ENCODE measurements around the gene ZGPAT. TPM values are rescaled to one million over a fixed set of nuclear protein-coding genes. Genes with fewer than 3 reads are reported as not detected.

The ZGPAT gene
- total RNA-seq, 6 donors from 2014 or later: 24.8 to 70.2 (median 36.8) TPM

DNA sequence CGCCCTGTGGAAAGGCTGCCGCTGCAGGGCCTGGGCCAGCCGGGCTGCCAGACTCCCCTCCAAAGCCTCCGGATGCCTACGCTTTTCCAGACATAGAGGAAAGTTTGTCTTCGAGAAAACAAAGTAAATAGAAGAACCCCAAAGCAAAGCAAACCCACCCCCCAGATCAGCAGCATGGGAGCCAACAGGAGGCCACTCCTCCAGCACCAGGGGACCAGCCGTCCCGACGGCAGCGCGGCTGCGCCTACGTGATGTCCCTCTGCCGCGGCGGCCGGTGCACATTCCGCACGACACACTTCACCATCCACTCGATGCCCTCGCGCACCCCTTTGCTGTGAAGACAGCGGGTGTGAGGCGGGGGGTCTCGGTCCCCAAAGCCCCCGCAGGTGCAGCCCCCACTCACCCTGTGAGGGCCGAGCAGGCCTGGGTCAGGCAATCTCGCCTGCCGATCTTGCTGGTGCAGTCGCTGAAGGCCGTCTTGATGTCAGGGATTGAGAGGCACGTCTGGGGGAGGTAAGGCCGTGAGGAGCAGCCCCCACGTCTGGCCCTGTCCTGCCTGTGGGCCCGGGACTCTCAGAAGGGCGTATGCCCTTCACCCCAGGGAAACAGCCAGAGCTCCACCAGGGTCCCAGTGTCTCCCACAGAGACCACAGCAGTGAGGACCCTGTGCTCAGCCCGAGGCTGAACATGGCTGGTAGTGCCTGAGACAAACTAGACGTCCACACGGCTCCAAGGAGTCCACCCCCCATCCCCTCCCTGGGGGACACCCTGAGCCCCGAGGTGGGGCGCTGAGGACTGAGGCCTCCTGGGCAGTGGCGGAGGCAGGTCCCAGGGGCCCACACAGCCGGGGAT, 7.4 kb upstream of the ZGPAT start:
- peak in 1 of 2 donors; percentile 84 for DNase-seq
- no peak for TF ChIP-seq POLR2A (IDR thresholded peaks at IDR 0.05)
- peak in 1 of 2 donors; percentile 12 for TF ChIP-seq POLR2AphosphoS5 (IDR thresholded peaks at IDR 0.05)
- Histone ChIP-seq H3K4me3 (no peak overlapping the region), H3K27me3 (no peaks in the 10 kb centered on the region), H3K9me3 (no peaks in the 10 kb centered on the region), H3K4me1 (peaks cover 30 to 40% (median 32%) of the 10 kb centered on the region in 4 donors), H3K27ac (peak overlapping the region in 2 of 4 donors; percentile 45 to 77), H3K36me3 (peaks cover 9 to 35% (median 26%) of the 10 kb centered on the region in 4 donors)
- 90 to 95% methylated on average over 30 to 40 of the region's 43 CpGs for WGBS, 2 donors
- ATAC-seq (ENCODE audit: low FRiP score in 2 of 2): no peak

DNA sequence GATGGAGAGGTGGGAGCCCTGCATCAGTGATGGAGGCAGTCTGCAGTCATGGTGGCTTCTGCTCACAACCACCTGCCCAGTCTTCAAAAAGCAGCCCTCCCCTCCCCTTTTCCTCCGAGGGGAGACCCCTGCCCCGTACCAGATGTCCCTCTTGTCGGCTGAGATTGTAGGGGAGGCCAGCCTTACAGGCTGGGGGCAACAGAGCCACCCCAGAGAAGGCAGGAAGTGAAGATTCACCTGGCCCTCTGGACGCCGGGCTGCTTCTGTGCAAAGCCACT, 6.8 kb upstream of the ZGPAT start:
- H3K27me3 ChIP-seq: no peaks in the 10 kb centered on the region
- ATAC-seq (ENCODE audit: low FRiP score in 2 of 2): no peak
- no peaks in the 10 kb centered on the region for H3K9me3 ChIP-seq
- TF ChIP-seq, protein P1, sequence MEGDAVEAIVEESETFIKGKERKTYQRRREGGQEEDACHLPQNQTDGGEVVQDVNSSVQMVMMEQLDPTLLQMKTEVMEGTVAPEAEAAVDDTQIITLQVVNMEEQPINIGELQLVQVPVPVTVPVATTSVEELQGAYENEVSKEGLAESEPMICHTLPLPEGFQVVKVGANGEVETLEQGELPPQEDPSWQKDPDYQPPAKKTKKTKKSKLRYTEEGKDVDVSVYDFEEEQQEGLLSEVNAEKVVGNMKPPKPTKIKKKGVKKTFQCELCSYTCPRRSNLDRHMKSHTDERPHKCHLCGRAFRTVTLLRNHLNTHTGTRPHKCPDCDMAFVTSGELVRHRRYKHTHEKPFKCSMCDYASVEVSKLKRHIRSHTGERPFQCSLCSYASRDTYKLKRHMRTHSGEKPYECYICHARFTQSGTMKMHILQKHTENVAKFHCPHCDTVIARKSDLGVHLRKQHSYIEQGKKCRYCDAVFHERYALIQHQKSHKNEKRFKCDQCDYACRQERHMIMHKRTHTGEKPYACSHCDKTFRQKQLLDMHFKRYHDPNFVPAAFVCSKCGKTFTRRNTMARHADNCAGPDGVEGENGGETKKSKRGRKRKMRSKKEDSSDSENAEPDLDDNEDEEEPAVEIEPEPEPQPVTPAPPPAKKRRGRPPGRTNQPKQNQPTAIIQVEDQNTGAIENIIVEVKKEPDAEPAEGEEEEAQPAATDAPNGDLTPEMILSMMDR (IDR thresholded peaks at IDR 0.05): no peak
- no peak for TF ChIP-seq EP300 (IDR thresholded peaks at IDR 0.05)
- no peak for TF ChIP-seq POLR2A (IDR thresholded peaks at IDR 0.05)
- no peak for TF ChIP-seq POLR2AphosphoS5 (IDR thresholded peaks at IDR 0.05)
- peaks cover 31 to 38% (median 33%) of the 10 kb centered on the region in 4 donors for H3K4me1 ChIP-seq
- H3K27ac ChIP-seq: peak overlapping the region in 1 of 4 donors; percentile 59
- peaks cover 13 to 35% (median 31%) of the 10 kb centered on the region in 4 donors for H3K36me3 ChIP-seq
- H3K4me3 ChIP-seq: no peak overlapping the region
- 69 to 93% methylated on average over 3 to 5 of the region's 5 CpGs for WGBS, 2 donors
- no peak for DNase-seq

GRCh38 chr20:63701329-63702035, 6.4 kb upstream of the ZGPAT start:
- ATAC-seq (ENCODE audit: low FRiP score in 2 of 2) (no peak), DNase-seq (peak in 1 of 2 donors; percentile 58)
- Histone ChIP-seq H3K27me3 (no peaks in the 10 kb centered on the region), H3K9me3 (no peaks in the 10 kb centered on the region), H3K27ac (peak overlapping the region in 1 of 4 donors; percentile 59), H3K4me1 (peaks cover 32 to 38% (median 33%) of the 10 kb centered on the region in 4 donors), H3K36me3 (peaks cover 17 to 39% (median 35%) of the 10 kb centered on the region in 4 donors), H3K4me3 (no peak overlapping the region)
- WGBS, 2 donors: 77 to 88% methylated on average over 10 to 12 of the region's 14 CpGs
- no peak for TF ChIP-seq POLR2AphosphoS5 (IDR thresholded peaks at IDR 0.05)
- TF ChIP-seq POLR2A (IDR thresholded peaks at IDR 0.05): no peak
- no peak for TF ChIP-seq EP300 (IDR thresholded peaks at IDR 0.05)
- TF ChIP-seq, protein P1 (IDR thresholded peaks at IDR 0.05): no peak

- no peak overlapping the region for H3K4me3 ChIP-seq
- peak in 1 of 2 donors; percentile 42 for DNase-seq
- H3K36me3 ChIP-seq: peaks cover 17 to 39% (median 35%) of the 10 kb centered on the region in 4 donors
- H3K4me1 ChIP-seq: peaks cover 32 to 38% (median 33%) of the 10 kb centered on the region in 4 donors
- WGBS, 2 donors: 88 to 91% methylated on average over 15 to 16 of the region's 16 CpGs
- no peaks in the 10 kb centered on the region for H3K9me3 ChIP-seq
- H3K27ac ChIP-seq: no peak overlapping the region
- TF ChIP-seq, protein P1 (IDR thresholded peaks at IDR 0.05): no peak
- TF ChIP-seq POLR2A (IDR thresholded peaks at IDR 0.05) (no peak), EP300 (IDR thresholded peaks at IDR 0.05) (no peak), POLR2AphosphoS5 (IDR thresholded peaks at IDR 0.05) (no peak)
- ATAC-seq (ENCODE audit: low FRiP score in 2 of 2): no peak
- H3K27me3 ChIP-seq: no peaks in the 10 kb centered on the region
Measured at GRCh38 chr20:63702036-63702665, 5.7 kb upstream of the ZGPAT start.

Measured in upper lobe of left lung (tissue), 6 donors.